ENCODE data around the gene BABAM2.

DNA sequence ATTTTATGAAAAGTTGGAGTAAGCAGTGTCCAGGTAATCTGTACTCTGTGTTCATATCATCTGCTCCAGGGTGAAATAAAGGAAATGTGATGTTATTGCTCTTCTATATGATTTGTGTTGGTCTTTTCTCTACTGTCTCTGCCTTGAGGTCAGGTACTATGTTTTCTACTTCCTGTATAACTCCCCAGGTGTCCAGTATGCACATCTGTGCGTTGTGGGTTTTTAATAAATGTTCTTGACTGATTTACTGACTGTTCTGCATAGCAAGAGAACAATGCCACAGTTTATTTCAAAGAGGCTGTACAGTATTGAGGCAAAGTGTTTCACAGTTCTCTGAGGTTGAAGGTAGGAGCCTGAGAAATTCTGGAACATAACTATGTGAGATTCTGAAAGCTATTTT lies 89.7 kb downstream of the BABAM2 start:
- TF ChIP-seq CTCF (IDR thresholded peaks at IDR 0.05) = no peak
- TF ChIP-seq EZH2 (IDR thresholded peaks at IDR 0.05) = no peak

Measured in neural progenitor cell (in vitro differentiated cells).